DOHH2 (cell line): ENCODE measurements around the gene SRPRA.

ENCODE experiments used
- H3F3A ChIP-seq: fragments of 200-600 bp; sonication (generic), shearing (Covaris generic); 2 replicates; pipeline ENCODE4 v1.6.0; 2016; ENCODE audit warnings: antibody characterized with exemption, mild to moderate bottlenecking; ENCODE audit not compliant: control insufficient read depth, insufficient read depth
- H3K27ac ChIP-seq: fragments of 200-600 bp; sonication (generic); 2 replicates; pipeline ENCODE4 v1.5.1; 2014; ENCODE audit warnings: low read depth, mild to moderate bottlenecking, low read length, moderate library complexity
- H3K27me3 ChIP-seq: fragments of 200-600 bp; sonication (generic); 2 replicates; pipeline ENCODE4 v1.6.1; 2014; ENCODE audit warnings: mild to moderate bottlenecking, low read length, mixed read lengths; ENCODE audit not compliant: control insufficient read depth
- H3K36me3 ChIP-seq: fragments of 200-600 bp; sonication (generic); 2 replicates; pipeline ENCODE4 v1.6.1; 2014; ENCODE audit warnings: mild to moderate bottlenecking, low read length, moderate library complexity, mixed read lengths; ENCODE audit not compliant: control insufficient read depth
- H3K4me1 ChIP-seq: fragments of 200-600 bp; sonication (generic); 2 replicates; pipeline ENCODE4 v1.6.1; 2014; ENCODE audit warnings: mild to moderate bottlenecking, low read length, mixed read lengths; ENCODE audit not compliant: control insufficient read depth
- H3K4me2 ChIP-seq: fragments of 200-600 bp; sonication (generic); 2 replicates; pipeline ENCODE4 v1.6.0; 2014; ENCODE audit warnings: mild to moderate bottlenecking, low read length, moderate library complexity
- H3K4me3 ChIP-seq: fragments of 200-600 bp; sonication (generic); 2 replicates; pipeline ENCODE4 v1.5.1; 2014; ENCODE audit warnings: mild to moderate bottlenecking, low read length, mixed read lengths
- H3K79me2 ChIP-seq: fragments of 200-600 bp; sonication (generic); 2 replicates; pipeline ENCODE4 v1.6.1; 2014; ENCODE audit warnings: mild to moderate bottlenecking, low read length, mixed read lengths; ENCODE audit not compliant: control insufficient read depth
- H3K9me2 ChIP-seq: fragments of 200-600 bp; sonication (generic); replicated peaks from 2 replicates; pipeline ENCODE4 v1.6.1; 2014; ENCODE audit warnings: mild to moderate bottlenecking, low read length, mixed read lengths; ENCODE audit not compliant: control insufficient read depth
- H3K9me3 ChIP-seq: fragments of 200-600 bp; sonication (generic); 2 replicates; pipeline ENCODE4 v1.6.1; 2014; ENCODE audit warnings: antibody characterized with exemption, low read length, mixed read lengths; ENCODE audit not compliant: control insufficient read depth, insufficient read depth
- H4K20me1 ChIP-seq: fragments of 200-600 bp; sonication (generic); 2 replicates; pipeline ENCODE4 v1.6.0; 2014; ENCODE audit warnings: low read depth, mild to moderate bottlenecking, antibody characterized with exemption, low read length, moderate library complexity; ENCODE audit not compliant: control insufficient read depth, insufficient read depth
- CTCF ChIP-seq: fragments of 200-600 bp; sonication (generic); IDR thresholded peaks from one replicate; pipeline ENCODE4 v1.5.1; 2014; ENCODE audit warnings: antibody characterized with exemption, mild to moderate bottlenecking, low read depth, low read length; ENCODE audit not compliant: poor library complexity, severe bottlenecking
- EZH2phosphoT487 ChIP-seq: fragments of 200-600 bp; sonication (generic); IDR thresholded peaks from 2 replicates; pipeline ENCODE4 v1.6.1; 2017; ENCODE audit warnings: borderline replicate concordance, mild to moderate bottlenecking, antibody characterized with exemption, low read length, moderate library complexity, mixed read lengths

SRPRA gene

GRCh38 chr11:126225295-126225665 is 43.4 kb downstream of the SRPRA start:
- no peaks in the 10 kb centered on the region for H3F3A ChIP-seq
- no peak overlapping the region for H3K4me3 ChIP-seq
- no peaks in the 10 kb centered on the region for H3K27me3 ChIP-seq
- no peaks in the 10 kb centered on the region for H3K36me3 ChIP-seq
- no peaks in the 10 kb centered on the region for H4K20me1 ChIP-seq
- H3K9me2 ChIP-seq, result no peaks in the 10 kb centered on the region
- no peak for TF ChIP-seq CTCF
- no peak for TF ChIP-seq EZH2phosphoT487
- no peak overlapping the region for H3K27ac ChIP-seq
- H3K9me3 ChIP-seq, result no peaks in the 10 kb centered on the region
- H3K4me1 ChIP-seq, result no peaks in the 10 kb centered on the region
- H3K79me2 ChIP-seq, result peaks cover 30% of the 10 kb centered on the region
- no peak overlapping the region for H3K4me2 ChIP-seq

GRCh38 chr11:126224647-126225294 is 43.9 kb downstream of the SRPRA start:
- H3K27me3 ChIP-seq, result no peaks in the 10 kb centered on the region
- no peaks in the 10 kb centered on the region for H4K20me1 ChIP-seq
- H3F3A ChIP-seq, result no peaks in the 10 kb centered on the region
- H3K36me3 ChIP-seq, result no peaks in the 10 kb centered on the region
- H3K4me2 ChIP-seq, result no peak overlapping the region
- H3K4me3 ChIP-seq, result no peak overlapping the region
- H3K79me2 ChIP-seq, result peaks cover 35% of the 10 kb centered on the region
- no peaks in the 10 kb centered on the region for H3K9me3 ChIP-seq
- TF ChIP-seq EZH2phosphoT487 (no peak), CTCF (no peak)
- no peaks in the 10 kb centered on the region for H3K4me1 ChIP-seq
- no peaks in the 10 kb centered on the region for H3K9me2 ChIP-seq
- no peak overlapping the region for H3K27ac ChIP-seq

DNA sequence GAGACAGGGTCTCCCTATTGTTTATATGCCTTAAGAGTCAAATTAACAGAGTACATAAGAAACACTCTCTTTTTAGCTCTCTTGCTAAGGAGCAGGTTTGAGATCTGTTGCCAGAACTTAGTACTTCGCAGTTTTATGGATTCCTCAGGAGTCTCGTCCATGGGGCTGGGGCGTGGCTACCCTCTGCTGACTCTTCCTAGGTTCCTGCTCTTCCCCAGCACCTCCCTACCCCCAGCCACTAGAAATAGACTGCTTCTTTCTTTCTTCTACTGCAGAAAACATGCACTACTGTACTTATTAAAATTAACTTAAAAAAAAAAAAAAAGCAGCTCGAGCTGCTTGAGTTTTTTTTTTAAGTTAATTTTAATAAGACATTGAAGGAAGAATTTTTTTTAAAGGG is 49.1 kb downstream of the SRPRA start:
- Histone ChIP-seq H3K27ac (no peak overlapping the region), H3K9me2 (no peaks in the 10 kb centered on the region), H3K4me2 (no peak overlapping the region), H3K36me3 (no peaks in the 10 kb centered on the region), H3K4me1 (peaks cover 13% of the 10 kb centered on the region), H3K9me3 (no peaks in the 10 kb centered on the region), H3K79me2 (peaks cover 73% of the 10 kb centered on the region), H4K20me1 (0 out of 2 replicates have a peak, but pooled peaks cover 3% of the 10 kb centered on the region), H3F3A (no peaks in the 10 kb centered on the region), H3K4me3 (no peak overlapping the region), H3K27me3 (no peaks in the 10 kb centered on the region)
- TF ChIP-seq CTCF (no peak), EZH2phosphoT487 (no peak)
